HEK293 (cell line): Measurements from ENCODE around the gene KRT73.

Experiments
- CTCF ChIP-seq: fragments of 450-650 bp; formaldehyde crosslinking; IDR thresholded peaks from 2 replicates; pipeline ENCODE4 v1.5.1; 2016; ENCODE audit warnings: missing biosample characterization, missing genetic modification characterization
- ZNF114 ChIP-seq: fragments of 450-650 bp; formaldehyde crosslinking; IDR thresholded peaks from 2 replicates; pipeline ENCODE4 v1.5.0; 2017; ENCODE audit warnings: missing biosample characterization, missing genetic modification characterization
- ZNF16 ChIP-seq: fragments of 450-650 bp; formaldehyde crosslinking; IDR thresholded peaks from 2 replicates; pipeline ENCODE4 v1.5.1; 2016; ENCODE audit warnings: low read depth, missing biosample characterization, missing genetic modification characterization
- ZNF184 ChIP-seq: fragments of 450-650 bp; IDR thresholded peaks from 2 replicates; pipeline ENCODE4 v1.5.1; 2018; ENCODE audit warnings: missing biosample characterization, mild to moderate bottlenecking, missing genetic modification characterization
- ZNF202 ChIP-seq: fragments of 450-650 bp; formaldehyde crosslinking; IDR thresholded peaks from 2 replicates; pipeline ENCODE4 v1.5.1; 2016; ENCODE audit warnings: missing biosample characterization, missing genetic modification characterization, borderline replicate concordance
- ZNF274 ChIP-seq, 2 experiments: fragments of 200-500 bp in 1 of 2; fragments of 450-650 bp in 1 of 2; sonication (Bioruptor generic) in 1 of 2; formaldehyde crosslinking in 1 of 2; IDR thresholded peaks; 2 replicates each; pipeline versions ENCODE4 v1.5.1 to v1.6.1; 2014 to 2016; ENCODE audit warnings: borderline replicate concordance in 1 of 2, inconsistent platforms in 1 of 2, low read length in 1 of 2, missing biosample characterization in 1 of 2, missing genetic modification characterization in 1 of 2

- TF ChIP-seq ZNF114 (tag by site-specific recombination), result no peak
- TF ChIP-seq CTCF, result no peak
- TF ChIP-seq ZNF184 (tag by site-specific recombination), result no peak
- TF ChIP-seq ZNF202, result no peak
- no peak for TF ChIP-seq ZNF16 (tag by site-specific recombination)
- TF ChIP-seq ZNF274 (IDR thresholded peaks at IDR 0.05; ENCODE audit: low read length), result no peak
- no peak for TF ChIP-seq ZNF274 (tag by site-specific recombination; IDR thresholded peaks at IDR 0.05; ENCODE audit: borderline replicate concordance)
Measured at GRCh38 chr12:52643233-52644077, 25.1 kb upstream of the KRT73 start.
